Measurements from ENCODE around the gene ZNF593OS. TPM values are rescaled to one million over a fixed set of nuclear protein-coding genes. Genes with fewer than 3 reads are reported as not detected.

ZNF593OS gene
- total RNA-seq, 1 experiment from 2014 or later: not detected

- Histone ChIP-seq H3K36me3 (ENCODE audit: control insufficient read depth in 1 of 2, insufficient read depth in 2 of 2, low read length in 2 of 2) (no peaks in the 10 kb centered on the region), H3K4me2 (ENCODE audit: low read length) (peak overlapping the region; percentile 64; the same call in 1 of the 2 replicates), H2AFZ (ENCODE audit: low read depth, low read length, poor library complexity, severe bottlenecking) (no peak overlapping the region), H3K4me1 (ENCODE audit: control insufficient read depth in 1 of 2, insufficient read depth in 2 of 2, low read length in 2 of 2) (peaks cover 13 to 44% of the 10 kb centered on the region in 2 experiments), H3K9ac (ENCODE audit: low read length) (no peak overlapping the region), H4K20me1 (ENCODE audit: insufficient read depth) (peaks cover 3% of the 10 kb centered on the region; the same call in 1 of the 2 replicates), H3K9me2 (ENCODE audit: insufficient read depth) (no peaks in the 10 kb centered on the region), H3K9me3 (ENCODE audit: control insufficient read depth in 1 of 2, insufficient read depth in 1 of 2, low read depth in 1 of 2, low read length in 2 of 2) (no peaks in the 10 kb centered on the region), H3K4me3 (replicated peaks in 1 of 2; ENCODE audit: low read depth in 1 of 2, low read length in 2 of 2) (no peak overlapping the region), H3K79me2 (ENCODE audit: insufficient read depth, low read length) (peaks cover 4% of the 10 kb centered on the region; the same call in 1 of the 2 replicates), H3K27ac (ENCODE audit: low read depth, low read length) (no peak overlapping the region), H3K27me3 (ENCODE audit: insufficient read depth, low read length) (no peaks in the 10 kb centered on the region)
- ChIA-PET RAD21 (ENCODE audit: low non-redundant PET in 1 of 2, low total read pairs in 2 of 2, uncharacterized antibody in 2 of 2, unreplicated experiment in 2 of 2) (interaction anchor here in 1 of 2 experiments (1.1 kb wide), 1 partner anchor 23 kb away, joined by 5 read pairs; no protein-coding TSS in a partner anchor), CTCF (interaction anchor here (1.1 to 2.1 kb wide), 4 partner anchors 18 to 47 kb away, joined by 3 to 18 read pairs (median 4); partner anchors contain the start of gene ZNF593), POLR2A (interaction anchor here (1.0 to 1.2 kb wide), 3 partner anchors 8 to 17 kb away, joined by 3 to 4 read pairs (median 3); no protein-coding TSS in a partner anchor)
- DNase-seq (ENCODE audit: low read depth, low spot score) (no peak), ATAC-seq (no peak)
- no peak for TF ChIP-seq ZFX (IDR thresholded peaks at IDR 0.05)
- no peak for TF ChIP-seq POLR2AphosphoS5 (IDR thresholded peaks at IDR 0.05; ENCODE audit: low read depth, low read length)
- no peak for TF ChIP-seq REST (IDR thresholded peaks at IDR 0.05; ENCODE audit: low read depth)
- no peak for TF ChIP-seq SRF (IDR thresholded peaks at IDR 0.05; ENCODE audit: low read depth)
- no peak for TF ChIP-seq ZBTB33 (IDR thresholded peaks at IDR 0.05; ENCODE audit: extremely low read depth, insufficient replicate concordance, low read length)
- TF ChIP-seq POLR2A (IDR thresholded peaks at IDR 0.05; ENCODE audit: borderline replicate concordance, extremely low read depth, insufficient read depth, insufficient read length): no peak
- TF ChIP-seq EZH2 (IDR thresholded peaks at IDR 0.05): no peak
- TF ChIP-seq CEBPB (IDR thresholded peaks at IDR 0.05; ENCODE audit: low read depth): no peak
- no peak for TF ChIP-seq RAD21 (IDR thresholded peaks at IDR 0.05; ENCODE audit: low read depth)
- no peak for TF ChIP-seq TCF7L2 (IDR thresholded peaks at IDR 0.05; ENCODE audit: borderline replicate concordance, extremely low read depth, insufficient read depth, insufficient read length)
- no peak for TF ChIP-seq SIN3A (IDR thresholded peaks at IDR 0.05; ENCODE audit: low read depth)
- TF ChIP-seq ZNF274 (IDR thresholded peaks at IDR 0.05; ENCODE audit: low read depth, low read length): no peak
- no peak for TF ChIP-seq JUND (IDR thresholded peaks at IDR 0.05)
- no peak for TF ChIP-seq EGR1 (IDR thresholded peaks at IDR 0.05; ENCODE audit: low read depth)
- TF ChIP-seq CTCF (IDR thresholded peaks at IDR 0.05 in 2 of 3, conservative IDR thresholded peaks at IDR 0.05 in 1 of 3; ENCODE audit: borderline replicate concordance in 1 of 3, insufficient read depth in 1 of 3, low read depth in 2 of 3, low read length in 2 of 3): no peak
- TF ChIP-seq MAX (IDR thresholded peaks at IDR 0.05): no peak
- TF ChIP-seq SP1 (IDR thresholded peaks at IDR 0.05; ENCODE audit: low read depth): no peak
- TF ChIP-seq ATF3 (IDR thresholded peaks at IDR 0.05): no peak
- BruUV-seq (replicated peaks): no TSS peak
- intact Hi-C loops (cut with micrococcal nuclease): no loop called here
Observed at GRCh38 chr1:26121854-26122773, 49.5 kb downstream of the ZNF593OS start.
